GM21529 (cell line): ENCODE measurements around the gene TNIK.
"Not testable (repeated sequence)": the region's sequence is repeated elsewhere in the genome, so short reads cannot be mapped to it uniquely, and the experiment has no call there.

Source experiments
- ATAC-seq: cut with Tn5 transposase; IDR thresholded peaks from one replicate; pipeline ENCODE4 v1.9.1; 2021; ENCODE audit not compliant: unreplicated experiment

TNIK gene

DNA sequence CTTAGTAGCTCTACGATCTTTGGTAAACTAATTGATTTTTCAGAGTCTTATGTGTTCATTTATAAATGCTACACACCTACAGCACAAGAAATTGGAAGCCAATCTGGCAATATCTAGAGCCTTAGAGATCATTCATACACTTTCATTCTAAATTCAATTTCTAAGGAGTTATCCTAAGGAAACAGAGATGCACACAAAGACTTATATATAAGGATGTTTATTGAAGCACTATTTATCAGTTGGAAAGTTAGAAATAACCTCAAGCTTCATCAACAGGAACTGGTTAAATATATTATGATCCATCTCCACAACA, 12.7 kb downstream of the TNIK start:
- ATAC-seq = not testable (repeated sequence)

DNA sequence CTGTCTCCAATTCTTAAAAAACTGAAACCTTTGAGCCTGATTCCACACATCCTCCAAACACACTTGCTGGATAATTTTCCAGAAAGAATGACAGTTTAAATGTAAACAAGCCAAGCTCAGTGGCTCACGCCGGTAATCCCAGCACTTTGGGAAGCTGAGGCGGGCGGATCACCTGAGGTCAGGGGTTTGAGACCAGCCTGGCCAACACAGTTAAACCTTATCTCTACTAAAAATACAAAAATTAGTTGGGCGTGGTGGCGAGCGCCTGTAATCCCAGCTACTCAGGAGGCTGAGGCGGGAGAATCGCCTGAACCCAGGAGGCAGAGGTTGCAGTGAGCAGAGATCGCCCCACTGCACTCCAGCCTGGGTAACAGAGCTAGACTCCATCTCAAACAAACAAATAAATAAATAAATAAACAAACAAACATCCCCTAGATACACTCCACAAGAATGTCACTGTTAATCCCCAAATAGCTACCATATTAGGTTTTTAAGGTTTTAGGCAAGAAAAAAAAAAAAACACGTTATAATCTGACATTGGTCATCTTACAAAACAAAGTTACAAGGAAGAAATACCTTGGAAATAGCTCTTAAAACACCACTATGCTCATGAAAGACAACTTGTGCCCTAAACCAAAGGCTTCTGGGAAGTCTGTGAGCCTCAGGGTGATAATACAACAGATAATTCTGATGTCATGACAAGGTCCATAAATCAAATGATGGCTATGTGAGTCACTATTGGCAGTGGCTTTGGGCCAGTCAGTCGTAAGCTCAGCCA, 13.2 kb downstream of the TNIK start:
- ATAC-seq = no peak

DNA sequence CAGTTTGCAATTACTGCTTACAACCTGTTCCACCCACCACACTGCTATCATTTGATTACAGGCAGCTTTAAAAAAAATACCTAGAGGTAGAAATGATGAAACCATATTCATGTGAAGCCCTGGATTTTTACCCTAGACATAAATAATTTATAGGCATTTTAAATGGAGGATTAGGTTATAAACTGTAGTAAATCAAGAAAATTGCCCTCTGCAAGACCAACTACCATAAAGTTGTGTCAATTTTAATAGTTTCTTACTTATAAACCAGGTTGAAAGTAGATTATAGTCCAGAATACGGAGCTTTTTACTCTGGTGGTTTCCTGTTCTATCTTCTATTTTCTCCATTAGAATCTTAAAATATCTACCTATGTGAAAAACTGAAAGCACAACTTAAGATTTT, 13.9 kb downstream of the TNIK start:
- ATAC-seq = no peak

DNA sequence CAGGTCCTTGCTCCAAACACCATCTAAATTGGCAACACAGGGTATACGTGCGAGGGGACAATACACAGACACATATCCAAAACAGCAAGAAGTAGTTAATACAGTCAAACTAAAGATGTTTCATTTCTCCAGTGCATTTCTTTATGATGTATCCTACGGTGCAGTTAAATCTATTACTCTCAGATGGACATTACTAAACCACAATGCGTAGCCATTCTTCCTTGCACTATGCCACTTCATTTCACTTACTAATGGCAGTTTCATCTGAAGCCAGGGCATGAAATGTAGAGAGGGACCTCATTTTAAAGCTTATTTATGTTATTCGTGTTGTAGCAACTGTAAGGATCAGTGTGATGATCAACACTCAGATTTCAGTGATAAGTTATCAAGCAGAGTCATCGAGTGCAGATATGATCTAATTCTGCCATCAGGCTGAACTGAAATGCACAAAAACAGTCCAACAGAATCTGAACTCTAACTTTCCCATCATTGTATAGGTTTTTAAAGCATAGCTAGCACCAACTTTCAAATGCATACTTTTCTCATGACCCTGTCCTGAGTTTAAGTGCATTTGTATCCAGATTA, 14.5 kb downstream of the TNIK start:
- ATAC-seq = no peak

DNA sequence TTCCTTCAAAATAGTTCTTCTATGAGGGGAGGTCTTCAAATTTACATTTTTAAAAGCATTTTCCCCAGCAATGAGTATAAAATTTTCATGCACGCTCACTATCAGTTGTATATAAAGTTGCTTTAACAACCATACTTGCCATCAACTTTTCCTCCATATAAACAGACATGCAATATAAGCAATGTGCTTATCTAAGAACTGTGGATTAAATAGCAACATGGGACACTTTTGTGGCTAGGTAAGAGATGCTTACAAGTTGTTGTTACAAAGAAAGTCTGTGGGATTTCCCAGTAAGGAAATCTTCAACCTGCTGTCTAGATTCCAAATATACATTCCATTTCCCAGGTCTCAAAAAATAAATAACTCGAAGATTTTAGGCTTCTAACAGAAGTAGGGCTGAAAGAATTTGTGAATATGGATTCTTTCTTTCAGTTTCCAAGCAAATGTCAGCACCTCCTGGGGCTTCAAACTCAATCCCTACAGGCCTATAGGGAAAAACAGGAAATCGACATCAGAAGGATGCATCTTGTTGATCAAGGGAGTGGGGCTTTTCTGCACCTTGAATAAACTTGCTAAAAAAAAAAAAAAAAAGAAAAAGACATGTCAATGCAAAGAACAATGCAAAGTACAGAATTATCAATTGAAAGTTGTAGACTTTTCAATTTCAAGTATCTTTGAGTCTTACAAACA, 16.1 kb downstream of the TNIK start:
- no peak for ATAC-seq

DNA sequence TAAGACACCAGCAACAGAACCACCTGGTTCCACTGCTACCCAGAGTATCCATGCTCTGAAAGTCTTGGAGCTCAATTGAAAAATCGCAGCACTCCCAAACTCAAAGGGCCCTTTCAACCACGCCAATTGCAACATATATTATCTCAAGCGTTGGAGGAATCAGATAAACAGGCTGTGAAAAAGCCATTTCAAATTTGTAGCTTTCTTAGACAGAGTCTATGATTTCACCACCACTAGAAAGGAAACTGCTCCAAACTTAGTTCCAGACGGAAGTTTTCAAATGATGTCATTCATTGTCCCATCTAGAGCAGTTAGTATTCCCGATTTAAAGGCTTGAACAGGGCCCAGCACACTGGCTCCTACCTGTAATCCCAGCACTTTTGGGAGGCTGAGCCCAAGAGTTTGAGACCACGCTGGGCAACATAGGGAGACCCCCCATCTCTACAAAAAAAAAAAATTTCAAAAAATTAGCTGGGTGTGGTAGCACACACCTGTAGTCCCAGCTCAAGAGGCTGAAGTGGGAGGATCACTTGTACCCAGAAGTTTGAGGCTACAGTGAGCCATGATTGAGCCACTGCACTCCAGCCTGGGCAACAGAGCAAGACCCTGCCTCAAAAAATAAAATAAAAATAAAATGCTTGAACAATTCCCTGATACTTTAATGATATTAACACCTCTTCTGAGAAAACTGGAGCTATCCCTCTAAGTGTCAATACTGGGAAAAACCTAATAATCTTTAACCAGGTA, 16.8 kb downstream of the TNIK start:
- no peak for ATAC-seq

DNA sequence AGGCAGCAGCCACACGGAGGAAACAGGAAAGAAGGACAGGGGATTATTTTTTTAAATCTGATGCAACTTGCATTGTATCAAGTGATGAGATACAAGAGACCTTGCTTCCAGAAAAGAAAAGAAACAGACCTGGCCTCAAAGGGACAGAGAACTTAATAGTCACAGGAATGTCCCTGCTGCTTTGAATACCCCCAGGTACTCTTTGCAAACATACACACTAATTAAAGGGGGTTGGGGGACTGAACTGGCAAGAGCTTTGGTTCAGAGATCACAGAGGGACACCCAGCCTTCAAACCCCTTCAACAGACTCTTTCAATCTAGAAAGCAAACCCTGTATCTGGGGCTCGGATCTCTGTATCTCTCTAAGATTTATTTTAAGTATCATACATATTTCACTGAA, 18.0 kb downstream of the TNIK start:
- ATAC-seq = no peak

DNA sequence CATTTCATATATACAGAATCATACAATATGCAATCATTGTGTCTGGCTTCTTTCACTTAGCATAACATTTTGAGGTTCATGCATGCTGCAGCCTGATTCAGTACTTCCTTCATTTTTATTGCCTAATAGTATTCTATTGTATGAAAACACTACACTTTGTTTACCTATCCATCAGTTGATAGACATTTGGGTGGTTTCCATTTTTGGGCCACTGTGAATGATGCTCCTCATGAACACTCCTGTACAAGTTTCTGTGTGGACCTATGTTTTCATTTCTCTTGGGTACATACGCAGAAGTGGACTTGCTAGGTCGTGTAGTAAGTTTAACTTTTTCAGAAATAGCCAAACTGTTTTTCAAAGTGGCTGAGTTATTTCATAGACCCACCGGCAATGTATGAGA, 18.8 kb downstream of the TNIK start:
- ATAC-seq = no peak

DNA sequence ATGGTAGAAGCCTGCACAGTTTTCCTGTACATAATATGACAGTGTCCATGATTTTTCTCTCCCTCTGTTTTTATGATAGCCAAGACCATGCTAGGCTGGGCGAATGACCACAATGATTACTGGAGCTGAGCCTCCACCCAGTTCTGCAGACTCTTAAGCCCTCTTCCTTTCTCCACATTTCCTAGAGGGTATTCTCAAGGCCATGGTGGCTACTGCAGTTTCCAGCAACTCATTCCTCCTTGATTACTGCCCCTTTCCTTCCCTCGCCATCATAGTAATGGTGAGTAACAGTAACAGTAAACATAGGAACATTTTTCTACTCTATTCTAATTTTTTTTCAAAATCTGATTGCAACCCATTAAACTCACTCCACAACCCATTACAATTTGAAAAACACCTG, 20.2 kb downstream of the TNIK start:
- no peak for ATAC-seq

DNA sequence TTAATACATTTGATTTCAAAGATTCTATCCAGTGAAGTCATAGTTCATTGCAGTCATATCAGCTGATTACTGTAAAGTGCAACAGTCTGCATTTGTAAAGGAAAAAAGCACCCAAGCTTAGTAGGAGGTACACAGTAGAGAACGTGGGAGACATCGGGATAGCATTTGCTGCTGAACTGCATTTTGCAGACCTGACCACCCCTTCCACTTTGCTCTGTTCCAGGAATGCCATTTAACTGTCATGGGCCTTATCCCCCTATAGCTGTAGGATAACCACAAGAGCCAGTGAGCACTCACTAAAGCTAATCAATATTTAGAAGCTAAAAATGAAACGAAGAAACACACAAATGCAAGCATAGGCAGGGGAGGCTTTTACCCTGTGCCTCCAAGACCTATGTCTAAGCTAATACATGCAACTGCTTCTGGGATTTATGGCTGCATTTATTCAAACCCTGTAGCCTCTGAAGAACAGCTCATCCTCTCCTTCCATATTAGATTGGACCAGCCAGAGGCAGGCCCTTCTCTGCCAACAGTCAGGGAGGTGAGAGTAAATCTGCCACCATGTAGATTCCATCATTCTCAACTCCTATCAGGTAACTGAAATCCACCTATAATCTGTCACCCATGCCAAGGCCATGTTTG, 23.0 kb downstream of the TNIK start:
- no peak for ATAC-seq

DNA sequence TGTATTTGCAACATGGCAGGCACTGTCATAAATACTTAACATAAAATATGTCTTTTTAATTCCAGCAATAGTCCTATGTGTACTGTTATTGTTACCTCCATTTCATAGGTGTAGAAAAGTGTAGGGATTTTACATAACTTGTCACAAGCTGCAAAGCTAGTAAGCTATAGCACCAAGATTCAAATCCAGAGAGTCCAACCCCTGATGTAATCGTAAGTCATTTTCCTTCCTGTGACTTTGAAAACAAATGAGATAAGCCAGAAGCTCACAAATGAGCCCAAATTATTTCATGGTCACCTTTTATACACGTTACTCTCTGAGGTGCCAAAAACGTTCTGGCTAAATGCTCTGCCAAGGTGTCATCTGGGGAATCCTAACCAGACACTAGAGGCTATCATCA, 23.8 kb downstream of the TNIK start:
- no peak for ATAC-seq

DNA sequence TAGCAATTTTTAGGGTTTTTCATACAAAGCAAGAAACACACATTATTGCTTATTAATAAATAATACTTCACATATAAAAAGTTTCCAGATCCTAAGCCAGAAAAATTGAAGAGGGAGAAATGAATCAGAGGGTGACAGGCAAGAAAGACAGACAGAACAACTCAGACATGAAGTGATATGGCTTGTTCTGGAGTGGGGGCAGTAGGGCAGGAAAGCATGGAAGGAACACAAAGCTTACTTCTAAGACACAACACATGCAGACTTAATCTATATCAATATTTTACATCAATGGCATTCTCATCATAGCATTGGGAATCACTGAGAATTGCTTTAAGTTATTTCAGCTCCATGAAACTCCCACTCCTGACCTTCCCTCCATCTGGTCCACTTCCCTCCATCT, 24.4 kb downstream of the TNIK start:
- no peak for ATAC-seq

DNA sequence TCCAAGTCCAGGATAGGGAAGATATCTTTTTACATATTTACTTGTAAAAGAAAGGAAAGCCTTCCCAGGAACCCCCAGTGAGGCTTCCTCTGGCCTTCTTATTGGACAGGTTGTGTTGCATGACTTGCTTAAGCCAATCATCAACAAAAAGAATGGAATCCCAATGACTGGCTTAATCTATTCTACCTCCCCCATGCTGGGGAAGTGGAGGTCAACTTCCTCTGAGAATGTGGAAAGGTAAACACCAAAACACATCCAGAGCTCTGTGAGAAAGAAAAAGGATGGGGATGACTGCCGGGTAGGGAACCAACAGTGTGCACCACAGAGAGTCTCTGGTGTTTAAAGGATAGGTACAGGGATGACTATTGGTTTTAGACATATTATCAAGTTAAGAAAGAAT, 25.1 kb downstream of the TNIK start:
- no peak for ATAC-seq

DNA sequence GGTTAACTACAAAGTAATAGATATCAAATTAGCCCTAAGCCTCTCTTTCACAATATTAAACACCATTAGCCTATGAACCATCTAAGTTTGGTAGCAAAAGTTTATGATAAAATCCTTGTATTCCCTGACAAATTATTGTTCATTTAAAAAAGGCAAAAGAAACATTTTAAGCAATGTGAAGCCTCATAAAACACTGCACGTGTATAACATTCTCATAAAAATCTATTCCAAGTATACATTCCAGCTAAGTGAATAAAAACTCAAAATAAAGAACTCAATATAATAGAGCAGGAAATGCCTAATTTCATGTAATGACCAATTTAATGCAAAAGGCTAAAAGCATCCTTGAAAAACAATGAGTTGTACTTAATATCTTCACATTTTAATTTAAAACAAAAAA, 27.7 kb downstream of the TNIK start:
- no peak for ATAC-seq

DNA sequence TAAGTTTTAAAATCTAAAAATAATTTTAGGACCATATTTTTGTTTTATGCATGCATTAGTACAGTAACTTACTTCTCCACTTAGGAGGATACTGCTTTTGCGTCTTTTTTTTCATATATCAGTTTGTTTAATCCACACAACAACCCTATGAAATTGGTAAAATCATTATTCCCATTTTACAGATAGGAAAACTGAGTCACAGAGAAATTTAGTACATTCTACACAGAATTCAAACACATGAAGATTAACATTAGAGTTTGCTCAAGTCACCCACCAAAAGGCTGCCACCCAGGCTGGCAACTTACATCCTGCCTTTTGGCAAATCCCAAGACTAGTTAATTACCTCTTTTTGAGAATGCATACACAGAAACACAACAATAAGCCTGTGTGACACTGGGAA, 28.7 kb downstream of the TNIK start:
- ATAC-seq = no peak

DNA sequence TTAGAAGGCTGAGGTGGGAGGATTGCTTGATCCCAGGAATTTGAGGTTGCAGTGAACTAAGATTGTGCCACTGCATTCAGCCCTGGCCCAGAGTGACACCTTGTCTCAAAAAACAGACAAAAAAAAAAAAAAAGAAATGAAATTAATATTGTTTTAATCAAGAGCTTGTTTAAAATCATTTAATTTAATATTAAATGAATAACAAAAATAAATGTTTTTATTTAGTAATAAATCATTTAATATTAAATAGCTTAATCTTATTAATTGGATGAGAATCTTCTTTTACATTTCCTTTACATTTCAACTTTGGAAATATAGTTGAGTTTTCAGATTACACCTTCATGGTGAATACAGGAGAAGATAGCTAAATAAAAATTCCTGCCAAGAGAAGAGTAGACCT, 29.7 kb downstream of the TNIK start:
- ATAC-seq = no peak

DNA sequence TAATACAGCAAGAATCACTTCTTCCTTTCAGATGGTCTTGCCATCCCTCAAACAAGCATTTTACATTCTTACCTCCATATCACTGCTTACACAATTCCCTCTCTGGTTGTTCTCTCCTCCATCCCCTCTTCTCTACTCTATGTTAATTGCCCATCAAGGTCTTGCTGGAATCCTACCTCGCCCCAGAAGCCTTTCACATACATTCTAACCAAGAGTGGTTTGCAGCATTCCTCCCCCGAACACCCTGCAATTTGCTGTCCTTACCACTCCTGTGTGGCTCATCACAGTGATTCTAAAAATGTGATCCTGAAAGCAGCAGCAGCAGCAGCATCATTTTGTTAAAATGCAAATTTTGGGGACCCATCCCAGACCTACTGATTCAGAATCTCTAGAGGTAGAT, 30.6 kb downstream of the TNIK start:
- no peak for ATAC-seq

DNA sequence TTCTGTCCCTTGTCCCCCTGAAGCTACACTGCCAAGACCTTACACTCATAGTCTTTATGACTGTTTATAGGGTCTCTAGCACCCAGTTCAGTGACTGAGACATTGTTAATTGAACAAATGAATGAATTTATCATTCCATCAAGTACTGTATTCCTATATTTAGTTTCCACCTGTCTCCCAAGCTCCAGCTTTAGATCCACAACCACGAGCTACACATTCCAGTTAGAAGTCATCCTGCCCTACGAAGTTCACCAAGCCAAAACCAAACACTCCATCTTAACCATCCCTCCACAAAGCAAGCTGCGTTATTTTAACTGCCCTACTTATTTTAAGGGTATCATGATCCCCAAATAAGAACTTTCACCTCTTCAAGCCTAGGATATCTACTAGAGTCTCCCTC, 31.3 kb downstream of the TNIK start:
- ATAC-seq = no peak

DNA sequence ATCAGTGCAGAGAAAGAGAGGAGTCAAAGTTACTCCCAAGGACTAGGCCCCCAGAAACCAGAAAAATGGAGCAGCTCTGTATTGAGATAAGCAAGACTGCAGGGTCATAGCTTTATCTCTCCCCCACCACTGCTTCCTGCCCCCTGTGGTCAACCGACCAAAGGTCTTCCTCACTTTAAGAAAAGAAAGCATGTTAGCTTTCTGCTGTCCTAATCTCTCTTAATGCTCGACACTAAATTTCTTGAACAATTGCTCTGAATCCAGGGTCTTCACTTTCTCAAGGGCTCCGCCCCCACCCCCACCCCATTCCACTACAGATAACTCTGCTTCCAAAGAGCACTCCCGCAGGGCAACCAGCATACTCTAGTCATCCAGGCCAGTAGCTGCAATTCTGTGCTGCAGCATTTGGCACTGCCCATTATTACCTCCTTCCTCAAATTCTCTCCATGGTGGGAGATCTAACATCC, 31.9 kb downstream of the TNIK start:
- no peak for ATAC-seq

DNA sequence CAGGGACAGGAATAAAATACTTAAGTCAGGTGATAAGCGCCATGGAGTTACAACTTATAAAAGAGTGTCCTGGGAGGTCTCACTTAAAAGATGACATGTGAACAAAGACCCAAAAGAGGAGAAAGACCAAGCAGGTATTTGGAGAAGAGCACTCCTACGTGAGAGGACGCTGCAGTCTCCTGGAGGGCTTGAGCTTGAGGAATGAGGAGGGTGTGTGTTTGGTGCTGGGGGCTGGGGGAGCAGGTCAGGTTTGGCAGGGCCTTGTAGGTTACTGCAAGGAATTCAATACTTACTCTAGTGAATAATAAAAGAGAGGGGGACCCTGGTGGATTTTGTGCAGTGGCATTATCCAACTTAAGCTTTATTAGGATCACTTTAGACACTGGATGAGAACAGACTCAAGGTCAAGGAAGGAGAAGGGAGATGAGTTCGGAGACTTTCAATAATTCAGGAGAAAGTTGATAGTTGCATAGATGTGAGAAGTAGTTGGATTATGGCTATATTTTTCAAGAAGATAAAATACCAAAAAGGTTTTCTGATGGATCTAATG, 32.4 kb downstream of the TNIK start:
- ATAC-seq = no peak

DNA sequence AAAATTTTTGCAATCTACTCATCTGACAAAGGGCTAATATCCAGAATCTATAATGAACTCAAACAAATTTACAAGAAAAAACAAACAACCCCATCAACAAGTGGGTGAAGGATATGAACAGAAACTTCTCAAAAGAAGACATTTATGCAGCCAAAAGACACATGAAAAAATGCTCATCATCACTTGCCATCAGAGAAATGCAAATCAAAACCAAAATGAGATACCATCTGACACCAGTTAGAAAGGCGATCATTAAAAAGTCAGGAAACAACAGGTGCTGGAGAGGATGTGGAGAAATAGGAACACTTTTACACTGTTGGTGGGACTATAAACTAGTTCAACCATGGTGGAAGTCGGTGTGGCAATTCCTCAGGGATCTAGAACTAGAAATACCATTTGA, 36.1 kb downstream of the TNIK start:
- not testable (repeated sequence) for ATAC-seq
